Thoracic aorta (tissue), 2 donors: Measurements from ENCODE around the gene PRPF6. TPM values are rescaled to one million over a fixed set of nuclear protein-coding genes. Genes with fewer than 3 reads are reported as not detected.

Experiments used
- ATAC-seq: fragments of 150-250 bp; one replicate; pipeline ENCODE4 v1.8.0; 2017; ENCODE audit warnings: low read depth; ENCODE audit not compliant: insufficient number of reproducible peaks, low FRiP score
- DNase-seq: peaks from one replicate; pipeline ENCODE4 v3.0.0-alpha.2; 2020; ENCODE audit warnings: low spot score
- H3K27ac ChIP-seq, 2 donors: fragments of 200-600 bp; sonication (generic); 1 replicate in 1 of 2; 2 replicates in 1 of 2; pipeline ENCODE4 v1.5.1; 2016; ENCODE audit warnings: mild to moderate bottlenecking in 2 of 2, moderate library complexity in 2 of 2
- H3K27me3 ChIP-seq: fragments of 200-600 bp; sonication (generic); replicated peaks from 2 replicates; pipeline ENCODE4 v1.6.0; 2016; ENCODE audit warnings: mild to moderate bottlenecking; ENCODE audit not compliant: insufficient read depth
- H3K36me3 ChIP-seq: fragments of 200-600 bp; sonication (generic); one replicate; pipeline ENCODE4 v1.5.1; 2016
- H3K4me1 ChIP-seq, 2 donors: fragments of 200-600 bp; sonication (generic); 1 replicate in 1 of 2; 2 replicates in 1 of 2; pipeline versions ENCODE4 v1.5.1 to v1.6.0; 2016; ENCODE audit warnings: low read depth in 2 of 2, mild to moderate bottlenecking in 1 of 2; ENCODE audit not compliant: control insufficient read depth in 1 of 2
- H3K4me3 ChIP-seq: fragments of 200-600 bp; sonication (generic); 2 replicates; pipeline ENCODE4 v1.5.1; 2016; ENCODE audit warnings: mild to moderate bottlenecking
- H3K9me3 ChIP-seq: fragments of 200-600 bp; sonication (generic); 2 replicates; pipeline ENCODE4 v1.5.1; 2016
- total RNA-seq, 2 donors: library from RNA; depleted of rRNA; stranded (reverse); fragments of >200 nt; gene quantifications; one replicate each; pipeline versions ENCODE4 v1.1.0 to v1.2.3, GENCODE V29; 2016
- TF ChIP-seq, protein P1 (sequence below): fragments of 200-600 bp; sonication (generic); IDR thresholded peaks from one replicate; pipeline ENCODE4 v1.5.1; 2019; ENCODE audit warnings: antibody characterized with exemption

PRPF6 gene
- total RNA-seq, 2 donors from 2014 or later: 51.9 to 52.9 TPM

- Histone ChIP-seq H3K9me3 (no peaks in the 10 kb centered on the region), H3K27ac (no peak overlapping the region), H3K4me3 (no peak overlapping the region), H3K36me3 (peaks cover 20% of the 10 kb centered on the region), H3K4me1 (peaks cover 4 to 8% of the 10 kb centered on the region in 2 donors), H3K27me3 (no peaks in the 10 kb centered on the region)
- ATAC-seq (no peak), DNase-seq (no peak)
- TF ChIP-seq, protein P1, sequence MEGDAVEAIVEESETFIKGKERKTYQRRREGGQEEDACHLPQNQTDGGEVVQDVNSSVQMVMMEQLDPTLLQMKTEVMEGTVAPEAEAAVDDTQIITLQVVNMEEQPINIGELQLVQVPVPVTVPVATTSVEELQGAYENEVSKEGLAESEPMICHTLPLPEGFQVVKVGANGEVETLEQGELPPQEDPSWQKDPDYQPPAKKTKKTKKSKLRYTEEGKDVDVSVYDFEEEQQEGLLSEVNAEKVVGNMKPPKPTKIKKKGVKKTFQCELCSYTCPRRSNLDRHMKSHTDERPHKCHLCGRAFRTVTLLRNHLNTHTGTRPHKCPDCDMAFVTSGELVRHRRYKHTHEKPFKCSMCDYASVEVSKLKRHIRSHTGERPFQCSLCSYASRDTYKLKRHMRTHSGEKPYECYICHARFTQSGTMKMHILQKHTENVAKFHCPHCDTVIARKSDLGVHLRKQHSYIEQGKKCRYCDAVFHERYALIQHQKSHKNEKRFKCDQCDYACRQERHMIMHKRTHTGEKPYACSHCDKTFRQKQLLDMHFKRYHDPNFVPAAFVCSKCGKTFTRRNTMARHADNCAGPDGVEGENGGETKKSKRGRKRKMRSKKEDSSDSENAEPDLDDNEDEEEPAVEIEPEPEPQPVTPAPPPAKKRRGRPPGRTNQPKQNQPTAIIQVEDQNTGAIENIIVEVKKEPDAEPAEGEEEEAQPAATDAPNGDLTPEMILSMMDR: no peak
Observed at GRCh38 chr20:64073476-64074183, 92.7 kb downstream of the PRPF6 start.

DNA sequence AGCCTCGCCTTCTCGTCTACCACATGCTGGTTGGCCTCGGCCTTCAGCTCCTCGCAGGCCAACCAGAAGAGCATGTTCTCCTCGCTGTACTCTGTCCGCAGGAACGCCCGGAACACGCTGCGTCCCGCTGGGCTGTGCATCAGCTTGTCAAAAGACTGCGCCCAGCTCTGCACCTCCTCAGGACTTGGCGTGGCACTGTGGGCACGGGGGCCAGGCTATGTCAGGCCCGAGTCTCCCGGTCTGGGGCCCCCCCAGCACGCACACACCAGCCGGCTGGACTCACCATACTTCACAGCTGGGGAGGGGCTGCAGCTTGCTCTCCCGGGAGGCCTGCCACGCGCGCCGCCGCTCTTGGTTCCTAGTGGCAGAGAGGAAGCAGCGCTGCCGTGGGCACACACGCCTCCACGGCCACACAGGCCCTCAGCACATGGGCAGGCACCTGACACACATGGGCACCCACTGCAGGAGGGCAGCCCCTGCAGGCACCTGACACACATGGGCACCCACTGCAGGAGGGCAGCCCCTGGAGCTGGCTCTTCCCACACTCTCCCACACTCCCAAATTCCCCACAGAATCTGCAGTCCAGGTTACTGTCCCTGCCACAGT, 93.4 kb downstream of the PRPF6 start:
- Histone ChIP-seq H3K36me3 (peaks cover 20% of the 10 kb centered on the region), H3K9me3 (no peaks in the 10 kb centered on the region), H3K27ac (no peak overlapping the region), H3K4me3 (no peak overlapping the region), H3K27me3 (no peaks in the 10 kb centered on the region), H3K4me1 (peaks cover 10 to 14% of the 10 kb centered on the region in 2 donors)
- TF ChIP-seq, protein P1: no peak
- ATAC-seq: no peak
- DNase-seq: no peak

DNA sequence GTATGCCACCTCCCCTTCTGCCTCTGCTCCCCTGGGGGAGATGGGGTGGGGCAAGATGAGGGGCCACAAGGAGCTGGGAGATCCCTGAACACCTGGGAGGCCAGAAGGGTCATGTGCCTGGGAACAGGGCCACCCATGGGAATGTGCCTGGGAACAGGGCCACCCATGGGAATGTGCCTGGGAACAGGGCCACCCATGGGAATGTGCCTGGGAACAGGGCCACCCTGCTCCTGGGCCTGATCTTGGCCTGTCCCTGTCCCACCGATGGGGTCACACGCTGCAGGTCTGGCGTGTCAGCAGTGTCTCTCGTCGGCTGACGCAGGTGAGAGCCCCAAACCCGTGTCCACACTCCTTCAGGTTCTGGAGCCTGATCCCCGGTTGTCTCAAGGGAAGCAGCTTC, 94.0 kb downstream of the PRPF6 start:
- Histone ChIP-seq H3K9me3 (no peaks in the 10 kb centered on the region), H3K27me3 (no peaks in the 10 kb centered on the region), H3K4me1 (peaks cover 11 to 16% of the 10 kb centered on the region in 2 donors), H3K4me3 (no peak overlapping the region), H3K36me3 (peaks cover 20% of the 10 kb centered on the region), H3K27ac (no peak overlapping the region)
- DNase-seq (no peak), ATAC-seq (no peak)
- TF ChIP-seq, protein P1: no peak

DNA sequence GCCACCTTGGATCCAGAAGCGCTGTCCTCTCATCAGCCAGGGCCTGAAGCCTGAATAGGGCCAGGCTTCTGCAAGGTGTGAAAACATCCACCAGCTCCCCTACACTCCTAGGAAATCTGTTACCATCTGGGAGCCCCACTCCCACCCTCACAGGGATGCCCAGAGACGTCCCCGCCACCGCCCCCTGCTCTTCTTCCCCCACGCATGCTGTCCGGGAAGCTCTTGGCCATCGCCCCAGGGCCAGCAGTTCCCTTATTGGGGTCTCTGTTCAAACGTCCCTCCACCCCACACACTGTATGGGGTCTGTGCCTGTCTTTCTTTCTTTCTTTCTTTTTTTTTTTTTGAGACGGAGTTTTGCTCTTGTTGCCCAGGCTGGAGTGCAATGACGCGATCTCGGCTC, 94.6 kb downstream of the PRPF6 start:
- Histone ChIP-seq H3K4me1 (peaks cover 11 to 21% of the 10 kb centered on the region in 2 donors), H3K4me3 (no peak overlapping the region), H3K27me3 (no peaks in the 10 kb centered on the region), H3K27ac (no peak overlapping the region), H3K9me3 (no peaks in the 10 kb centered on the region), H3K36me3 (peaks cover 17% of the 10 kb centered on the region)
- DNase-seq (no peak), ATAC-seq (no peak)
- TF ChIP-seq, protein P1: no peak

- TF ChIP-seq, protein P1: no peak
- DNase-seq: no peak
- H3K36me3 ChIP-seq: peaks cover 17% of the 10 kb centered on the region
- no peak overlapping the region for H3K27ac ChIP-seq
- no peaks in the 10 kb centered on the region for H3K9me3 ChIP-seq
- peak overlapping the region; percentile 83 for H3K4me3 ChIP-seq
- no peaks in the 10 kb centered on the region for H3K27me3 ChIP-seq
- H3K4me1 ChIP-seq: peaks cover 11 to 22% of the 10 kb centered on the region in 2 donors
- no peak for ATAC-seq
Observed at GRCh38 chr20:64076061-64076997, 95.4 kb downstream of the PRPF6 start.
